K562 (cell line): ENCODE data around the gene ANKRD12. TPM values are rescaled to one million over a fixed set of nuclear protein-coding genes. Genes with fewer than 3 reads are reported as not detected.

Source experiments
- BCL6 ChIP-seq: fragments of 250-450 bp; sonication (Bioruptor Pico); IDR thresholded peaks from 2 replicates; pipeline ENCODE4 v1.4.0; 2020
- CREB3L1 ChIP-seq: fragments of 450-650 bp; IDR thresholded peaks from 2 replicates; pipeline ENCODE4 v1.6.1; 2014; ENCODE audit warnings: low read depth, mild to moderate bottlenecking, moderate library complexity, borderline replicate concordance
- CTBP1 ChIP-seq: fragments of 450-650 bp; IDR thresholded peaks from 2 replicates; pipeline ENCODE4 v1.6.1; 2016; ENCODE audit warnings: borderline replicate concordance
- GABPB2 ChIP-seq: fragments of 250-450 bp; sonication (Bioruptor Pico); conservative IDR thresholded peaks from 2 replicates; pipeline ENCODE4 v1.5.1; 2021; ENCODE audit warnings: mild to moderate bottlenecking
- HNRNPLL ChIP-seq: fragments of 200-400 bp; formaldehyde crosslinking; IDR thresholded peaks from 2 replicates; pipeline ENCODE4 v1.6.1; 2017; ENCODE audit warnings: low read length, low read depth, mild to moderate bottlenecking; ENCODE audit not compliant: poor library complexity, severe bottlenecking
- HNRNPUL1 ChIP-seq: fragments of 200-400 bp; formaldehyde crosslinking; IDR thresholded peaks from 2 replicates; pipeline ENCODE4 v1.6.1; 2017; ENCODE audit warnings: low read length
- KAT8 ChIP-seq: fragments of 450-650 bp; IDR thresholded peaks from 2 replicates; pipeline ENCODE4 v1.6.1; 2016; ENCODE audit warnings: low read depth, mild to moderate bottlenecking
- KDM1A ChIP-seq, 2 experiments: fragments of 450-650 bp; IDR thresholded peaks; 2 replicates each; pipeline ENCODE4 v1.6.1; 2016; ENCODE audit warnings: mild to moderate bottlenecking in 2 of 2
- L3MBTL2 ChIP-seq: fragments of 450-650 bp; IDR thresholded peaks from 2 replicates; pipeline ENCODE4 v1.6.1; 2016; ENCODE audit warnings: mild to moderate bottlenecking, moderate library complexity
- MAFK ChIP-seq: IDR thresholded peaks from 2 replicates; pipeline ENCODE4 v1.6.1; 2011; ENCODE audit warnings: low read length, improper control_type of control experiment
- MEIS2 ChIP-seq: fragments of 450-650 bp; IDR thresholded peaks from 2 replicates; pipeline ENCODE4 v1.6.1; 2014; ENCODE audit warnings: mild to moderate bottlenecking; ENCODE audit not compliant: partially characterized antibody
- NFXL1 ChIP-seq: fragments of 450-650 bp; formaldehyde crosslinking; IDR thresholded peaks from 2 replicates; pipeline ENCODE4 v1.4.0; 2021; ENCODE audit warnings: mild to moderate bottlenecking
- POLR3G ChIP-seq: IDR thresholded peaks from 2 replicates; pipeline ENCODE4 v1.6.1; 2011; ENCODE audit not compliant: insufficient read length, insufficient replicate concordance; ENCODE audit errors: extremely low read depth
- PREB ChIP-seq: sonication (generic); formaldehyde crosslinking; IDR thresholded peaks from 2 replicates; pipeline ENCODE4 v1.8.1; 2023; ENCODE audit warnings: mild to moderate bottlenecking, missing genetic modification reagents
- ZNF583 ChIP-seq: fragments of 250-450 bp; sonication (Bioruptor Pico); IDR thresholded peaks from 2 replicates; pipeline ENCODE4 v1.4.0; 2020
- ZSCAN29 ChIP-seq: fragments of 450-650 bp; IDR thresholded peaks from 2 replicates; pipeline ENCODE4 v1.6.1; 2017
- polyA plus RNA-seq, 8 experiments: library from polyadenylated mRNA; depleted of rRNA in 4 of 8; stranded (reverse) in 5 of 8; unstranded in 3 of 8; fragments of >200 nt; fragmentation: Nextera tagmentation in 2 of 8; fragmentation: Illumina TruSeq in 1 of 8; extraction: Ambion mirVana in 2 of 8; extraction: Trizol in 1 of 8; gene quantifications; 2 replicates each; pipeline versions ENCODE4 v1.2.1 to v1.2.3, GENCODE V29; 2011 to 2014; ENCODE audit warnings: inconsistent platforms in 1 of 8, missing spikeins in 1 of 8
- total RNA-seq, 7 experiments: library from RNA; depleted of rRNA in 6 of 7; stranded (reverse); fragments of >200 nt in 6 of 7; fragmentation: Illumina TruSeq in 2 of 7; extraction: Trizol in 2 of 7; gene quantifications; 2 replicates each; pipeline versions ENCODE4 v1.2.1 to v1.2.3, GENCODE V29; 2011 to 2021; ENCODE audit warnings: low replicate concordance in 1 of 7
- TF ChIP-seq, protein P1 (sequence below): fragments of 450-650 bp; IDR thresholded peaks from 2 replicates; pipeline ENCODE4 v1.6.1; 2018; ENCODE audit not compliant: partially characterized antibody
- TF ChIP-seq, protein P2 (sequence below), 2 experiments: fragments of 450-650 bp in 1 of 2; IDR thresholded peaks; 2 replicates each; pipeline ENCODE4 v1.6.1; 2011 to 2017; ENCODE audit warnings: low read depth in 2 of 2, antibody characterized with exemption in 1 of 2, borderline replicate concordance in 1 of 2, low read length in 1 of 2, mild to moderate bottlenecking in 1 of 2, mixed read lengths in 1 of 2; ENCODE audit not compliant: control insufficient read depth in 1 of 2

ANKRD12 gene
- total and polyA plus RNA-seq, 9 of the 15 experiments (the other 6 are each of a cell fraction or from before 2014, with no cell fraction given): 6.6 to 28.2 (median 16.0) TPM

DNA sequence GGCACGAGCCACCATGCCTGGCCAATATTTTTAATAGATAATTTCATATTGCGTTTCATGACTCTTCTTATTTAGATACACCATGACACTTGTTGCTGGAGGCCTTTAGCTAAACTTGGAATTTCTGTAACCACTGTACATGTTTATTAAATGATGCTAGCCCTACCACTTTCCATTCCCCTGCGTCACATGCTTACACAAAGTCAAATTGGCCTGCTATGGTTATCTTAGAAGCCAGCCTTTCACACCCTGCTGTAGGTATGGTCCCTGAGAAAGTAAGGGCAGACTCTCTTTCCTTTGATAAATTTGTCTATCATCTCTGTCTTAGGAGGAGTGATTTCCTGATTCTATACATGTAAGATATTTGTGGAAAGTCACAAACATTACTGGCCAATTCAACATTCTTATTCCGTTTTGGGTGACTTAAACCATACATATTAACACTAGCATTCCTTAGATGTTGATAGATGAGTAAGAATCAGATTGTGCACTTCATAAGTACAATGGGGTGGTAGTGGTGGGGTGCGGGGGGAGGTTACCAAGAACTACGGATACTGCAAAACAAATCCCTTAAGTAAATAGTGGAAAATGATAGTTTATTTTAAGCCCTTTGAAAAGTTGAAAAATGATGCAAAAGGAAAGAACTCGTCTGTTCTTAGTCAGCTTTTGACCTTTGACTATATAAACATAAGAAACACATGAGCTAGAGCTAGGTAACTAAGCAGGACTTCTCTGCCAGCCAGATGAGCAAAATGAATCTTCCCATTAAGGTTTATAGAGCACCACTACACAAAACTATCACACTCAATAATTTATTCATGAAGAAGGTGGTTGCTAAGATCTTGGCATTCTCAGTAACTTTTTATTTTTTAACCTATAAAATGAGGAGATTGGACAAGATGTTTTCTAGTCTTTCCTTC is 42.0 kb upstream of the ANKRD12 start (continued):
- TF ChIP-seq, protein P1, sequence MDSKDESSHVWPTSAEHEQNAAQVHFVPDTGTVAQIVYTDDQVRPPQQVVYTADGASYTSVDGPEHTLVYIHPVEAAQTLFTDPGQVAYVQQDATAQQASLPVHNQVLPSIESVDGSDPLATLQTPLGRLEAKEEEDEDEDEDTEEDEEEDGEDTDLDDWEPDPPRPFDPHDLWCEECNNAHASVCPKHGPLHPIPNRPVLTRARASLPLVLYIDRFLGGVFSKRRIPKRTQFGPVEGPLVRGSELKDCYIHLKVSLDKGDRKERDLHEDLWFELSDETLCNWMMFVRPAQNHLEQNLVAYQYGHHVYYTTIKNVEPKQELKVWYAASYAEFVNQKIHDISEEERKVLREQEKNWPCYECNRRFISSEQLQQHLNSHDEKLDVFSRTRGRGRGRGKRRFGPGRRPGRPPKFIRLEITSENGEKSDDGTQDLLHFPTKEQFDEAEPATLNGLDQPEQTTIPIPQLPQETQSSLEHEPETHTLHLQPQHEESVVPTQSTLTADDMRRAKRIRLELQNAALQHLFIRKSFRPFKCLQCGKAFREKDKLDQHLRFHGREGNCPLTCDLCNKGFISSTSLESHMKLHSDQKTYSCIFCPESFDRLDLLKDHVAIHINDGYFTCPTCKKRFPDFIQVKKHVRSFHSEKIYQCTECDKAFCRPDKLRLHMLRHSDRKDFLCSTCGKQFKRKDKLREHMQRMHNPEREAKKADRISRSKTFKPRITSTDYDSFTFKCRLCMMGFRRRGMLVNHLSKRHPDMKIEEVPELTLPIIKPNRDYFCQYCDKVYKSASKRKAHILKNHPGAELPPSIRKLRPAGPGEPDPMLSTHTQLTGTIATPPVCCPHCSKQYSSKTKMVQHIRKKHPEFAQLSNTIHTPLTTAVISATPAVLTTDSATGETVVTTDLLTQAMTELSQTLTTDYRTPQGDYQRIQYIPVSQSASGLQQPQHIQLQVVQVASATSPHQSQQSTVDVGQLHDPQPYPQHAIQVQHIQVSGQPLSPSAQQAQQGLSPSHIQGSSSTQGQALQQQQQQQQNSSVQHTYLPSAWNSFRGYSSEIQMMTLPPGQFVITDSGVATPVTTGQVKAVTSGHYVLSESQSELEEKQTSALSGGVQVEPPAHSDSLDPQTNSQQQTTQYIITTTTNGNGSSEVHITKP: no peak
- TF ChIP-seq MAFK (no peak), MEIS2 (peak; percentile 25), CREB3L1 (no peak), POLR3G (no peak), KDM1A (IDR thresholded peaks at IDR 0.05) (peak in 1 of 2 experiments; percentile 7; a peak in 1 of 4 replicates), BCL6 (CRISPR knock-in tag) (no peak), KAT8 (no peak), HNRNPUL1 (no peak), L3MBTL2 (peak; percentile 50; the same call in 1 of the 2 replicates), GABPB2 (CRISPR knock-in tag) (no peak), NFXL1 (CRISPR knock-in tag) (no peak), ZNF583 (CRISPR knock-in tag) (no peak), CTBP1 (no peak), ZSCAN29 (no peak), HNRNPLL (no peak), PREB (CRISPR knock-in tag) (no peak)
- TF ChIP-seq, protein P2, sequence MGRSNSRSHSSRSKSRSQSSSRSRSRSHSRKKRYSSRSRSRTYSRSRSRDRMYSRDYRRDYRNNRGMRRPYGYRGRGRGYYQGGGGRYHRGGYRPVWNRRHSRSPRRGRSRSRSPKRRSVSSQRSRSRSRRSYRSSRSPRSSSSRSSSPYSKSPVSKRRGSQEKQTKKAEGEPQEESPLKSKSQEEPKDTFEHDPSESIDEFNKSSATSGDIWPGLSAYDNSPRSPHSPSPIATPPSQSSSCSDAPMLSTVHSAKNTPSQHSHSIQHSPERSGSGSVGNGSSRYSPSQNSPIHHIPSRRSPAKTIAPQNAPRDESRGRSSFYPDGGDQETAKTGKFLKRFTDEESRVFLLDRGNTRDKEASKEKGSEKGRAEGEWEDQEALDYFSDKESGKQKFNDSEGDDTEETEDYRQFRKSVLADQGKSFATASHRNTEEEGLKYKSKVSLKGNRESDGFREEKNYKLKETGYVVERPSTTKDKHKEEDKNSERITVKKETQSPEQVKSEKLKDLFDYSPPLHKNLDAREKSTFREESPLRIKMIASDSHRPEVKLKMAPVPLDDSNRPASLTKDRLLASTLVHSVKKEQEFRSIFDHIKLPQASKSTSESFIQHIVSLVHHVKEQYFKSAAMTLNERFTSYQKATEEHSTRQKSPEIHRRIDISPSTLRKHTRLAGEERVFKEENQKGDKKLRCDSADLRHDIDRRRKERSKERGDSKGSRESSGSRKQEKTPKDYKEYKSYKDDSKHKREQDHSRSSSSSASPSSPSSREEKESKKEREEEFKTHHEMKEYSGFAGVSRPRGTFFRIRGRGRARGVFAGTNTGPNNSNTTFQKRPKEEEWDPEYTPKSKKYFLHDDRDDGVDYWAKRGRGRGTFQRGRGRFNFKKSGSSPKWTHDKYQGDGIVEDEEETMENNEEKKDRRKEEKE (IDR thresholded peaks at IDR 0.05; ENCODE audit: borderline replicate concordance in 1 of 2, control insufficient read depth in 1 of 2, low read depth in 2 of 2, low read length in 1 of 2): no peak
